NT2/D1 (cell line): ENCODE data around the gene HRCT1.

ENCODE experiments used
- SUZ12 ChIP-seq: IDR thresholded peaks from 2 replicates; pipeline ENCODE4 v1.6.1; 2011; ENCODE audit not compliant: insufficient read length, insufficient read depth; ENCODE audit errors: extremely low read depth
- YY1 ChIP-seq: IDR thresholded peaks from 2 replicates; pipeline ENCODE4 v1.6.1; 2011; ENCODE audit not compliant: insufficient read length, insufficient read depth
- ZNF274 ChIP-seq: IDR thresholded peaks from 2 replicates; pipeline ENCODE4 v1.6.1; 2011; ENCODE audit warnings: mild to moderate bottlenecking, low read depth, low read length

DNA sequence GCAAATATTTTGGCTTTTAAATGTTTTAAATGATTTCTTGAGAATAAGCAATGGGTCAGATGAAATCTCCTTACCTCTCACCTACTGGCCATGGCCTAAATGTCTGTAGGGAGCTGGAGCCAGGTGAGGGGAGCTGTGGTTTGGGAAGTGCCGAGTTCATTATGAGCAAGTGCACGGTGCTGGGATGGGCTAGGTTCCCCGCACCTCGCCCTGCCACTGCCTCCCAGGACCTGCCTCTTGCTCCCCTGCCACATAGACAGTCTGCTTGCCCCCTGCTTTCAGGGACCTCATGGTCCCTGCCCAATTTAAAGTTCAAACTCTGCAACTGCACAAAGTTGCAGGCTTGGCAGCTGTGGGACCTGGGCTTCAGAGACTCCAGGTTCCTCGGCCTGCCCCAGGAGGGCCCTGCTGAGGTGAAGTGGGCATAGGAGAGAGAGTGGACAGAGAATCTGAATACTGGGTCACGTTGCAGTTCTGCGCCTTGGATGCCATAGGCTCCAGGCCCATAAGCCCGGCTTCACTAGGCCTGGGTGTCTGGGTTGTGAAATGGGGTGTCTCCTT is 41.2 kb upstream of the HRCT1 start:
- TF ChIP-seq YY1 (no peak), ZNF274 (no peak), SUZ12 (no peak)
